HCT116 (cell line): ENCODE data around the gene APLN. TPM values are rescaled to one million over a fixed set of nuclear protein-coding genes. Genes with fewer than 3 reads are reported as not detected.

Experiments used
- ATAC-seq: fragments of 200-7000 bp; cut with Tn5 transposase; 2 replicates; pipeline ENCODE4 v1.9.1; 2020; ENCODE audit warnings: mild to moderate bottlenecking, moderate library complexity
- BruUV-seq: library from RNA; stranded (reverse); fragments of 400-500 nt; replicated peaks from 2 replicates; lab custom pipeline; 2021; lab: Mats Ljungman, UMichigan
- CTCF ChIA-PET: fragments of 300-600 bp; sonication (Branson Sonifier 250); formaldehyde crosslinking; loops from one replicate; lab custom pipeline; 2021; ENCODE audit warnings: antibody characterized with exemption; lab: Charles Lee
- POLR2A ChIA-PET: fragments of 300-600, 350-600 bp; sonication (Branson Sonifier 250); formaldehyde crosslinking; loops from one replicate; lab custom pipeline; 2021; ENCODE audit warnings: antibody characterized with exemption; lab: Charles Lee
- RAD21 ChIA-PET, 2 experiments: fragments of 300-600 bp; sonication (Branson Sonifier 250); formaldehyde crosslinking; loops; one replicate each; lab custom pipeline; 2023; ENCODE audit warnings: low total read pairs in 2 of 2; ENCODE audit not compliant: uncharacterized antibody in 2 of 2, unreplicated experiment in 2 of 2, low non-redundant PET in 1 of 2; lab: Charles Lee
- DNase-seq: peaks from one replicate; pipeline ENCODE4 v3.0.0-alpha.2; 2010; ENCODE audit warnings: low read depth, low spot score
- H2AFZ ChIP-seq: fragments of 200-600 bp; shearing (Covaris generic), sonication (generic); 2 replicates; pipeline ENCODE4 v1.6.1; 2017; ENCODE audit warnings: low read depth, mixed run types, mixed read lengths, antibody characterized with exemption, low read length; ENCODE audit not compliant: poor library complexity, severe bottlenecking
- H3K27ac ChIP-seq: 2 replicates; pipeline ENCODE4 v1.5.1; 2012; ENCODE audit warnings: low read depth, low read length
- H3K27me3 ChIP-seq: fragments of 200-600 bp; sonication (generic); 2 replicates; pipeline ENCODE4 v1.6.1; 2016; ENCODE audit warnings: mixed run types, low read length, mixed read lengths; ENCODE audit not compliant: insufficient read depth
- H3K36me3 ChIP-seq, 2 experiments: fragments of 200-500 bp in 1 of 2; fragments of 200-600 bp in 1 of 2; sonication (Bioruptor generic) in 1 of 2; sonication (generic) in 1 of 2; 2 replicates each; pipeline versions ENCODE4 v1.5.1 to v1.6.1; 2014 to 2016; ENCODE audit warnings: low read length in 2 of 2, inconsistent platforms in 1 of 2, mixed read lengths in 1 of 2, mixed run types in 1 of 2; ENCODE audit not compliant: insufficient read depth in 2 of 2, control insufficient read depth in 1 of 2
- H3K4me1 ChIP-seq, 2 experiments: fragments of 200-600 bp in 1 of 2; sonication (generic) in 1 of 2; 2 replicates each; pipeline versions ENCODE4 v1.5.1 to v1.6.1; 2012 to 2017; ENCODE audit warnings: low read length in 2 of 2, inconsistent platforms in 1 of 2, mild to moderate bottlenecking in 1 of 2, mixed read lengths in 1 of 2, mixed run types in 1 of 2, moderate library complexity in 1 of 2; ENCODE audit not compliant: insufficient read depth in 2 of 2, control insufficient read depth in 1 of 2
- H3K4me2 ChIP-seq: fragments of 200-600 bp; sonication (generic); 2 replicates; pipeline ENCODE4 v1.6.1; 2017; ENCODE audit warnings: mixed run types, low read length, mixed read lengths
- H3K4me3 ChIP-seq, 2 experiments: fragments of 200-600 bp in 1 of 2; sonication (generic) in 1 of 2; replicated peaks in 1 of 2; 2 replicates each; pipeline ENCODE4 v1.5.1; 2011 to 2016; ENCODE audit warnings: low read length in 2 of 2, control low read depth in 1 of 2, low read depth in 1 of 2, mild to moderate bottlenecking in 1 of 2, mixed read lengths in 1 of 2, mixed run types in 1 of 2
- H3K79me2 ChIP-seq: fragments of 200-600 bp; sonication (generic); 2 replicates; pipeline ENCODE4 v1.6.1; 2017; ENCODE audit warnings: mild to moderate bottlenecking, mixed run types, low read length, moderate library complexity, mixed read lengths; ENCODE audit not compliant: insufficient read depth
- H3K9ac ChIP-seq: fragments of 200-600 bp; sonication (generic); 2 replicates; pipeline ENCODE4 v1.6.1; 2016; ENCODE audit warnings: low read length, mixed read lengths
- H3K9me2 ChIP-seq: fragments of 200-600 bp; sonication (generic), shearing (Covaris generic); 2 replicates; pipeline ENCODE4 v1.6.1; 2017; ENCODE audit warnings: mixed run types, mild to moderate bottlenecking, moderate library complexity; ENCODE audit not compliant: insufficient read depth
- H3K9me3 ChIP-seq, 2 experiments: fragments of 200-500 bp in 1 of 2; fragments of 200-600 bp in 1 of 2; sonication (Bioruptor generic) in 1 of 2; sonication (generic) in 1 of 2; 2 replicates each; pipeline ENCODE4 v1.6.1; 2014 to 2017; ENCODE audit warnings: low read length in 2 of 2, mixed read lengths in 2 of 2, inconsistent platforms in 1 of 2, low read depth in 1 of 2, mild to moderate bottlenecking in 1 of 2, mixed run types in 1 of 2, moderate library complexity in 1 of 2; ENCODE audit not compliant: control insufficient read depth in 1 of 2, insufficient read depth in 1 of 2
- H4K20me1 ChIP-seq: fragments of 200-600 bp; sonication (generic), shearing (Covaris generic); 2 replicates; pipeline ENCODE4 v1.6.1; 2017; ENCODE audit warnings: mixed run types, mild to moderate bottlenecking, moderate library complexity; ENCODE audit not compliant: insufficient read depth
- CBX3 ChIP-seq: IDR thresholded peaks from 2 replicates; pipeline ENCODE4 v1.6.1; 2012; ENCODE audit warnings: low read depth
- CEBPB ChIP-seq: IDR thresholded peaks from 2 replicates; pipeline ENCODE4 v1.6.1; 2012; ENCODE audit warnings: low read depth
- EGR1 ChIP-seq: IDR thresholded peaks from 2 replicates; pipeline ENCODE4 v1.6.1; 2012; ENCODE audit warnings: low read depth
- EZH2 ChIP-seq: fragments of 200-600 bp; sonication (generic); IDR thresholded peaks from 2 replicates; pipeline ENCODE4 v1.6.1; 2017; ENCODE audit warnings: antibody characterized with exemption, mixed run types
- EZH2phosphoT487 ChIP-seq: fragments of 200-600 bp; IDR thresholded peaks from 2 replicates; pipeline ENCODE4 v1.6.1; 2018; ENCODE audit warnings: antibody characterized with exemption, borderline replicate concordance
- POLR2A ChIP-seq: IDR thresholded peaks from 2 replicates; pipeline ENCODE4 v1.7.0; 2011; ENCODE audit warnings: borderline replicate concordance; ENCODE audit not compliant: insufficient read depth, insufficient read length; ENCODE audit errors: extremely low read depth
- RAD21 ChIP-seq: IDR thresholded peaks from 2 replicates; pipeline ENCODE4 v1.6.1; 2012; ENCODE audit warnings: low read depth, mild to moderate bottlenecking
- SIN3A ChIP-seq: IDR thresholded peaks from 2 replicates; pipeline ENCODE4 v1.6.1; 2012; ENCODE audit warnings: low read depth
- TCF7L2 ChIP-seq: IDR thresholded peaks from 2 replicates; pipeline ENCODE4 v1.7.0; 2011; ENCODE audit warnings: borderline replicate concordance, inconsistent platforms; ENCODE audit not compliant: insufficient read depth, insufficient read length; ENCODE audit errors: extremely low read depth
- ZNF274 ChIP-seq: fragments of 200-500 bp; sonication (Bioruptor generic); IDR thresholded peaks from 2 replicates; pipeline ENCODE4 v1.6.1; 2014; ENCODE audit warnings: mild to moderate bottlenecking, low read depth, low read length, inconsistent platforms
- intact Hi-C: fragments of 100-400 bp; cut with micrococcal nuclease; formaldehyde crosslinking; loops from 2 replicates; pipeline ENCODE4 v1.10.0; 2022
- total RNA-seq: library from RNA; stranded (reverse); gene quantifications from one replicate; pipeline ENCODE4 v1.2.1, GENCODE V29; 2021; ENCODE audit not compliant: unreplicated experiment
- TF ChIP-seq, protein P1 (sequence below): IDR thresholded peaks from 2 replicates; pipeline ENCODE4 v1.6.1; 2012
- TF ChIP-seq, protein P2 (sequence below): IDR thresholded peaks from 2 replicates; pipeline ENCODE4 v1.6.1; 2011; ENCODE audit warnings: mild to moderate bottlenecking, low read length, moderate library complexity; ENCODE audit not compliant: insufficient replicate concordance; ENCODE audit errors: extremely low read depth
- TF ChIP-seq, protein P3 (sequence below), 3 experiments: fragments of 200-600 bp in 1 of 3; sonication (generic) in 1 of 3; IDR thresholded peaks in 2 of 3; conservative IDR thresholded peaks in 1 of 3; 2 replicates each; pipeline ENCODE4 v1.5.1; 2012 to 2017; ENCODE audit warnings: low read depth in 2 of 3, low read length in 2 of 3, antibody characterized with exemption in 1 of 3, borderline replicate concordance in 1 of 3, control low read depth in 1 of 3, mild to moderate bottlenecking in 1 of 3, mixed read lengths in 1 of 3, mixed run types in 1 of 3, moderate library complexity in 1 of 3; ENCODE audit not compliant: insufficient read depth in 1 of 3

Gene APLN
- total RNA-seq, 1 experiment from 2014 or later = 0.22 TPM

DNA sequence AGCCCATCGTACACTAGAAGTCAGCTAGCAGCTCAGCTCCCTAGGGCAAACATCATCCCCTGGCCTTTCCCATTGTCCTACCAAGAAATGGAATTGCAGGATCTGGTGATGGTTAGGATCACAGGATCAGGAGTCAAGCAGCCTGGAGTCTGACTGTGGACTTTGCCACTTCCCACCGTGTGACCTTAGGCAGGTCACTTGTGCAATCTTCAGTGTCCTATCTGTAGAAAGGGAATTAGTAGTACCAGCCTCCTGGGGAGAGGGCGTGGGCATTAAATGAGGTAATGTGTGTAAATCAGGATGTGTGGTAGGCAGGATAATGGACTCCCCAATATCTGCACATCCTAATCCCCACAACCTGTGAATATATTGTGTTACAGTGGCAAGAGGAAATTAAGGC, 38.6 kb upstream of the APLN start:
- ATAC-seq (no peak), DNase-seq (no peak)
- H4K20me1 ChIP-seq = no peaks in the 10 kb centered on the region
- ChIA-PET POLR2A (no interaction called here), RAD21 (no interaction called here), CTCF (no interaction called here)
- H3K4me3 ChIP-seq = no peak overlapping the region
- H3K27me3 ChIP-seq = no peaks in the 10 kb centered on the region
- H3K4me1 ChIP-seq = peaks cover 0 to 6% of the 10 kb centered on the region in 2 experiments; a peak in 1 of 4 replicates
- H2AFZ ChIP-seq = no peak overlapping the region
- H3K79me2 ChIP-seq = no peaks in the 10 kb centered on the region
- H3K9me2 ChIP-seq = no peaks in the 10 kb centered on the region
- TF ChIP-seq EZH2 = no peak
- H3K27ac ChIP-seq = no peak overlapping the region
- intact Hi-C loops = no loop called here
- no TSS peak for BruUV-seq
- no peaks in the 10 kb centered on the region for H3K9me3 ChIP-seq
- H3K9ac ChIP-seq = no peak overlapping the region
- H3K36me3 ChIP-seq = no peaks in the 10 kb centered on the region
- no peak overlapping the region for H3K4me2 ChIP-seq

DNA sequence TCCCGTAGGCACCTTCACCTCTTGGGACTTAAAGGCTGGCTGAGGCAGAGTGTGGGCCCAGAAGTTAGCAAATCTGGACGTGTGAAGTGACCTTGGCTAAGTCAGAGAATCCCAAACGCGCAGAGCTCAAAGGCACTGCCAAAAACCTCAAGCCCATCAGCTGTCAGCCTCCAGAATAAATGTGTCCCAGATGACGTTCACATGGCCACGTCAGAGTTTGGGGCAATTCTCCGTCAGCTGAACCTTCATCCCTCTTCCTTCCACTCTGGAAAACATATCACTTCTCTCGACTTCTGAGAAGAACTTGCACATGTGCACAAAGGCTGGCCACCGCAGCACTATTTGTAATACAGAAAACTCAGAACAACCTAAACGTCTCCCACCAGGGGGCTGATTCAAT, 35.7 kb upstream of the APLN start:
- TF ChIP-seq RAD21 (no peak), CBX3 (no peak), EZH2 (no peak), EZH2phosphoT487 (no peak), POLR2A (no peak), EGR1 (no peak), TCF7L2 (no peak), CEBPB (no peak), ZNF274 (no peak), SIN3A (no peak)
- TF ChIP-seq, protein P1, sequence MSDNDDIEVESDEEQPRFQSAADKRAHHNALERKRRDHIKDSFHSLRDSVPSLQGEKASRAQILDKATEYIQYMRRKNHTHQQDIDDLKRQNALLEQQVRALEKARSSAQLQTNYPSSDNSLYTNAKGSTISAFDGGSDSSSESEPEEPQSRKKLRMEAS = no peak
- TF ChIP-seq, protein P2, sequence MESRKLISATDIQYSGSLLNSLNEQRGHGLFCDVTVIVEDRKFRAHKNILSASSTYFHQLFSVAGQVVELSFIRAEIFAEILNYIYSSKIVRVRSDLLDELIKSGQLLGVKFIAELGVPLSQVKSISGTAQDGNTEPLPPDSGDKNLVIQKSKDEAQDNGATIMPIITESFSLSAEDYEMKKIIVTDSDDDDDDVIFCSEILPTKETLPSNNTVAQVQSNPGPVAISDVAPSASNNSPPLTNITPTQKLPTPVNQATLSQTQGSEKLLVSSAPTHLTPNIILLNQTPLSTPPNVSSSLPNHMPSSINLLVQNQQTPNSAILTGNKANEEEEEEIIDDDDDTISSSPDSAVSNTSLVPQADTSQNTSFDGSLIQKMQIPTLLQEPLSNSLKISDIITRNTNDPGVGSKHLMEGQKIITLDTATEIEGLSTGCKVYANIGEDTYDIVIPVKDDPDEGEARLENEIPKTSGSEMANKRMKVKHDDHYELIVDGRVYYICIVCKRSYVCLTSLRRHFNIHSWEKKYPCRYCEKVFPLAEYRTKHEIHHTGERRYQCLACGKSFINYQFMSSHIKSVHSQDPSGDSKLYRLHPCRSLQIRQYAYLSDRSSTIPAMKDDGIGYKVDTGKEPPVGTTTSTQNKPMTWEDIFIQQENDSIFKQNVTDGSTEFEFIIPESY = no peak
- TF ChIP-seq, protein P3, sequence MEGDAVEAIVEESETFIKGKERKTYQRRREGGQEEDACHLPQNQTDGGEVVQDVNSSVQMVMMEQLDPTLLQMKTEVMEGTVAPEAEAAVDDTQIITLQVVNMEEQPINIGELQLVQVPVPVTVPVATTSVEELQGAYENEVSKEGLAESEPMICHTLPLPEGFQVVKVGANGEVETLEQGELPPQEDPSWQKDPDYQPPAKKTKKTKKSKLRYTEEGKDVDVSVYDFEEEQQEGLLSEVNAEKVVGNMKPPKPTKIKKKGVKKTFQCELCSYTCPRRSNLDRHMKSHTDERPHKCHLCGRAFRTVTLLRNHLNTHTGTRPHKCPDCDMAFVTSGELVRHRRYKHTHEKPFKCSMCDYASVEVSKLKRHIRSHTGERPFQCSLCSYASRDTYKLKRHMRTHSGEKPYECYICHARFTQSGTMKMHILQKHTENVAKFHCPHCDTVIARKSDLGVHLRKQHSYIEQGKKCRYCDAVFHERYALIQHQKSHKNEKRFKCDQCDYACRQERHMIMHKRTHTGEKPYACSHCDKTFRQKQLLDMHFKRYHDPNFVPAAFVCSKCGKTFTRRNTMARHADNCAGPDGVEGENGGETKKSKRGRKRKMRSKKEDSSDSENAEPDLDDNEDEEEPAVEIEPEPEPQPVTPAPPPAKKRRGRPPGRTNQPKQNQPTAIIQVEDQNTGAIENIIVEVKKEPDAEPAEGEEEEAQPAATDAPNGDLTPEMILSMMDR (IDR thresholded peaks at IDR 0.05 in 2 of 3, conservative IDR thresholded peaks at IDR 0.05 in 1 of 3; ENCODE audit: borderline replicate concordance in 1 of 3, insufficient read depth in 1 of 3, low read depth in 2 of 3, low read length in 2 of 3) = no peak
- Histone ChIP-seq H3K9me3 (no peaks in the 10 kb centered on the region), H3K9ac (no peak overlapping the region), H3K27me3 (no peaks in the 10 kb centered on the region), H4K20me1 (no peaks in the 10 kb centered on the region), H3K4me3 (no peak overlapping the region), H3K4me2 (no peak overlapping the region), H3K4me1 (no peaks in the 10 kb centered on the region), H3K79me2 (no peaks in the 10 kb centered on the region), H3K27ac (no peak overlapping the region), H3K9me2 (no peaks in the 10 kb centered on the region), H2AFZ (no peak overlapping the region), H3K36me3 (no peaks in the 10 kb centered on the region)
- BruUV-seq = no TSS peak
- POLR2A ChIA-PET = no interaction called here
- DNase-seq (no peak), ATAC-seq (no peak)
- CTCF ChIA-PET = no interaction called here
- RAD21 ChIA-PET = no interaction called here
- intact Hi-C loops = no loop called here
